ENCODE measurements around the gene HAO1.

The HAO1 gene

DNA sequence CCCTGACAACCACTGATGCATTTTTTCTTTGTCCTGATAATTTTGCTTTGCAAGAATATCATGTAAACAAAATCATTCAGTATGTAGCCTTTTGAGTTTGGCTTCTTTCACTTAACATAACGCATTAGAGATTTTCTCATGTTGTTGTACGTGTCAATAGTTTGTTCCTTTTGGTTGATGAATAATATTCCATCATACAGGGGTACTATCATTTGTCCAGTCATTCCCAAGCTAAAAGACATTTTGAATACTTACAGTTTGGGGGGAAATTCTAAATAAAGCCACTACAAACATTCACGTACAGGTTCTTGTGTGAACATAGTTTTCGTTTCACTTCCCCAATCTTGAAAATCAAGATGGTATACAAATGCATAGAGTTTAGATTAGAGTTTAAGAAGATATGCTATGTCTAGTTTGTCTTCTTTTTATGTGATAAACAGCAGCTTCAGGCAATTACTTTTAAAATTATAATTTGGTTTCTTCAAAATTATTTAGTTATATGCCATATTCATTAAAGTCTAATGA is 5.2 kb downstream of the HAO1 start:
- Histone ChIP-seq H3K4me2 (ENCODE audit: low read depth, low read length) (peak overlapping the region; percentile 64), H3F3A (ENCODE audit: insufficient read depth, low read length) (no peaks in the 10 kb centered on the region), H3K9me2 (replicated peaks; ENCODE audit: insufficient read depth, low read length) (no peaks in the 10 kb centered on the region), H3K79me2 (ENCODE audit: low read length) (no peaks in the 10 kb centered on the region), H3K27ac (ENCODE audit: low read length) (peak overlapping the region; percentile 22; the same call in 1 of the 2 replicates), H3K36me3 (replicated peaks; ENCODE audit: insufficient read depth, low read length) (no peaks in the 10 kb centered on the region), H3K9me3 (replicated peaks; ENCODE audit: insufficient read depth, low read length) (no peaks in the 10 kb centered on the region), H3K27me3 (replicated peaks; ENCODE audit: insufficient read depth, low read length) (no peaks in the 10 kb centered on the region), H4K20me1 (ENCODE audit: insufficient read depth, low read length) (no peaks in the 10 kb centered on the region), H3K9ac (ENCODE audit: low read length) (peak overlapping the region; percentile 21; the same call in 1 of the 2 replicates), H2AFZ (ENCODE audit: low read length) (peak overlapping the region; percentile 70), H3K4me3 (ENCODE audit: low read length) (peak overlapping the region; percentile 55; the same call in 1 of the 2 replicates), H3K4me1 (ENCODE audit: low read length) (peaks cover 10% of the 10 kb centered on the region; the same call in 1 of the 2 replicates)
- DNase-seq = peak; percentile 46
- TF ChIP-seq, protein P1, sequence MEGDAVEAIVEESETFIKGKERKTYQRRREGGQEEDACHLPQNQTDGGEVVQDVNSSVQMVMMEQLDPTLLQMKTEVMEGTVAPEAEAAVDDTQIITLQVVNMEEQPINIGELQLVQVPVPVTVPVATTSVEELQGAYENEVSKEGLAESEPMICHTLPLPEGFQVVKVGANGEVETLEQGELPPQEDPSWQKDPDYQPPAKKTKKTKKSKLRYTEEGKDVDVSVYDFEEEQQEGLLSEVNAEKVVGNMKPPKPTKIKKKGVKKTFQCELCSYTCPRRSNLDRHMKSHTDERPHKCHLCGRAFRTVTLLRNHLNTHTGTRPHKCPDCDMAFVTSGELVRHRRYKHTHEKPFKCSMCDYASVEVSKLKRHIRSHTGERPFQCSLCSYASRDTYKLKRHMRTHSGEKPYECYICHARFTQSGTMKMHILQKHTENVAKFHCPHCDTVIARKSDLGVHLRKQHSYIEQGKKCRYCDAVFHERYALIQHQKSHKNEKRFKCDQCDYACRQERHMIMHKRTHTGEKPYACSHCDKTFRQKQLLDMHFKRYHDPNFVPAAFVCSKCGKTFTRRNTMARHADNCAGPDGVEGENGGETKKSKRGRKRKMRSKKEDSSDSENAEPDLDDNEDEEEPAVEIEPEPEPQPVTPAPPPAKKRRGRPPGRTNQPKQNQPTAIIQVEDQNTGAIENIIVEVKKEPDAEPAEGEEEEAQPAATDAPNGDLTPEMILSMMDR (IDR thresholded peaks at IDR 0.05; ENCODE audit: low read length) = no peak
- TF ChIP-seq EZH2phosphoT487 (IDR thresholded peaks at IDR 0.05; ENCODE audit: low read length) = no peak
- TF ChIP-seq EZH2 (optimal IDR thresholded peaks at IDR 0.05; ENCODE audit: low read depth, low read length) = no peak

- Histone ChIP-seq H2AFZ (ENCODE audit: low read length) (no peak overlapping the region), H3K79me2 (ENCODE audit: low read length) (no peaks in the 10 kb centered on the region), H3K9me2 (replicated peaks; ENCODE audit: insufficient read depth, low read length) (no peaks in the 10 kb centered on the region), H3F3A (ENCODE audit: insufficient read depth, low read length) (no peaks in the 10 kb centered on the region), H3K36me3 (replicated peaks; ENCODE audit: insufficient read depth, low read length) (no peaks in the 10 kb centered on the region), H3K27ac (ENCODE audit: low read length) (no peak overlapping the region), H3K27me3 (replicated peaks; ENCODE audit: insufficient read depth, low read length) (no peaks in the 10 kb centered on the region), H3K9me3 (replicated peaks; ENCODE audit: insufficient read depth, low read length) (no peaks in the 10 kb centered on the region), H3K4me1 (ENCODE audit: low read length) (peaks cover 10% of the 10 kb centered on the region; the same call in 1 of the 2 replicates), H3K4me3 (ENCODE audit: low read length) (no peak overlapping the region), H3K4me2 (ENCODE audit: low read depth, low read length) (no peak overlapping the region), H4K20me1 (ENCODE audit: insufficient read depth, low read length) (no peaks in the 10 kb centered on the region), H3K9ac (ENCODE audit: low read length) (no peak overlapping the region)
- no peak for TF ChIP-seq EZH2phosphoT487 (IDR thresholded peaks at IDR 0.05; ENCODE audit: low read length)
- TF ChIP-seq EZH2 (optimal IDR thresholded peaks at IDR 0.05; ENCODE audit: low read depth, low read length) = no peak
- TF ChIP-seq, protein P1 (IDR thresholded peaks at IDR 0.05; ENCODE audit: low read length) = no peak
- DNase-seq = no peak
These were observed 6.9 kb downstream of the HAO1 start for GRCh38 chr20:7933346-7933745.

- H3K4me2 ChIP-seq (ENCODE audit: low read depth, low read length) = no peak overlapping the region
- H3K9me3 ChIP-seq (replicated peaks; ENCODE audit: insufficient read depth, low read length) = no peaks in the 10 kb centered on the region
- H3K4me1 ChIP-seq (ENCODE audit: low read length) = 0 out of 2 replicates have a peak, but pooled peaks cover 3% of the 10 kb centered on the region
- H3K36me3 ChIP-seq (replicated peaks; ENCODE audit: insufficient read depth, low read length) = no peaks in the 10 kb centered on the region
- H3K9ac ChIP-seq (ENCODE audit: low read length) = no peak overlapping the region
- DNase-seq = no peak
- no peak overlapping the region for H2AFZ ChIP-seq (ENCODE audit: low read length)
- H3K4me3 ChIP-seq (ENCODE audit: low read length) = no peak overlapping the region
- H4K20me1 ChIP-seq (ENCODE audit: insufficient read depth, low read length) = no peaks in the 10 kb centered on the region
- no peaks in the 10 kb centered on the region for H3K27me3 ChIP-seq (replicated peaks; ENCODE audit: insufficient read depth, low read length)
- H3K79me2 ChIP-seq (ENCODE audit: low read length) = no peaks in the 10 kb centered on the region
- no peak for TF ChIP-seq EZH2 (optimal IDR thresholded peaks at IDR 0.05; ENCODE audit: low read depth, low read length)
- TF ChIP-seq, protein P1 (IDR thresholded peaks at IDR 0.05; ENCODE audit: low read length) = no peak
- no peak for TF ChIP-seq EZH2phosphoT487 (IDR thresholded peaks at IDR 0.05; ENCODE audit: low read length)
- no peak overlapping the region for H3K27ac ChIP-seq (ENCODE audit: low read length)
- H3K9me2 ChIP-seq (replicated peaks; ENCODE audit: insufficient read depth, low read length) = no peaks in the 10 kb centered on the region
- no peaks in the 10 kb centered on the region for H3F3A ChIP-seq (ENCODE audit: insufficient read depth, low read length)
These were observed 9.9 kb downstream of the HAO1 start for GRCh38 chr20:7930343-7930742.

Measured in MM.1S (cell line).